Stimulated activated CD4-positive, alpha-beta T cell treated with anti-CD3 and anti-CD28 coated beads, TNF-alpha, amount 100 ng/mL, for 4 hours (primary cell): ENCODE measurements around the gene C1QTNF6.

Experiments
- DNase-seq, 3 experiments: peaks; one replicate each; pipeline ENCODE4 v3.0.0-alpha.2; 2020; ENCODE audit warnings: low read depth in 3 of 3

The C1QTNF6 gene

DNA sequence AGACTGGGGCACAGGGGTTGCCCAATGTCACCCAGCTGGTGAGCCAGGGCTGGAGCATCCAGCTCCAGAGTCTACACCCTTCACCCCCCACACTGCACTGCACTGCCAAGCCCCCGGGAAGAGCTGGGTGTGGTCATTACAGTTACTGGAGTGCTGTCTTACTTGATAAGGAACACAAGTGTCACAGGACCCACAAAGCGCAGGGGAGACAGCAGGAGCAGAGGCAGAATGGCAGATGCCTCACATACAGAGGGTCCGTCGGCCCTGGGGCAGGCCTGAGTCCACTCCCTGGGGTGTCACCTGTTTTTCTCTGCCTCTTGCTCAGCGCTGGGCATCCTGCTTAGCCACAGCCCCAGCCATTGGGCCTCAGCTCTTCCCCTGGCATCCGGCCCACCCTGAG is 46.1 kb downstream of the C1QTNF6 start:
- no peak for DNase-seq

GRCh38 chr22:37141476-37141875 is 46.6 kb downstream of the C1QTNF6 start:
- no peak for DNase-seq

- DNase-seq, result no peak
These were observed 47.2 kb downstream of the C1QTNF6 start for GRCh38 chr22:37140686-37141323.

DNA sequence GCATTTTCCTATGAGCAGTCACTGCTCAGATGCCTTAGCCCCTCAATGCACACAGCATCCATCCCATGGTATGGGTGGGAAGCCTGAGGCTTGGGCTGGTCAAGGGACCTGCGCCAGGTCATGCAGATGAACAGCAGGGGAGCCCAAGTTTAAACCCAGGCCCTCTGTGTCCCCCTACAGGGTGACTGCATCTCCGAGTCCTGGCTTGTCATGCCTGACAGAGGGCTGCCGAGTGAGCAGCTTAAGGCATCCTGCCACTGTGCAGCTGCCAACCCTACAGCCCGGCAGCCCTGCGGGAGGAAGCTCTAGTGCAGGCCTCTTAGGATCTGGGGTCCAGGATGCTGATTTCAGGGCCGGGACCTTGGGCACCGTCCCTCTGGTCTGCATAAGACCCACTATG is 48.3 kb downstream of the C1QTNF6 start:
- no peak for DNase-seq

DNA sequence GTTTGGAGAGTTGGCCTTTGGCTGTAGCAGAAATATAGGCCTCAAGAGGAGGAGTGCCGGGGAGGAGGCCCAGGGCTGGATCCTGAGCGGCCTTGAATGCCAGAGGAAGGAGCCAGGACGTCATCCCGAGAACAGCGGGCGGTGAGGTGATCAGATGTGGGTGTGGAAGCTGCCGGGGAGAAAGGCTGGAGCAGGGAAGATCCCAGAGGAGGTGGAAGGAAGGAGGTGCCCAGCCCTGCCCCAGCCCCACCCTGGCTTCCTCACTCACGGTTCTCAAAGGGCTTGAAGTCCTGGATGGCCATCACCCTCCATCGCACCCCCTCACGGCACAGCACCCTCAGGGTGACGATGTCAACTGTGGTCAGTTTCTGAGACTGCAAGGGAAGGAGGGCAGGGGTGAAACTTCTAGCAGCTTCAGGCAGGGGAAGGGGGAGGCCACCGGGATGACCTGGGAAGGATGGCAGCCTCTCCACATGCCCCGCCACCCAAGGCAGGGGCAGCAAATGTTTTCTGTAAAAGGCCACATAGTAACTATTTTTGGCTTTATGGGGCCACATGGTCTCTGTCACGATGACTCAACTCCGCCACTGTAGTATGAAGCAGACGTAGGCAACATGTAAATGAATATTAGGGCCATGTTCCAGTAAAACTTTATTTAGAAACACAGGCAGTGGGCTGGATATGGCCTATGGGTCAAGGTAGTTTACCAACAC is 49.0 kb downstream of the C1QTNF6 start:
- DNase-seq, result no peak

- no peak for DNase-seq
These were observed 50.0 kb downstream of the C1QTNF6 start for GRCh38 chr22:37137903-37138665.

- no peak for DNase-seq
These were observed 50.9 kb downstream of the C1QTNF6 start for GRCh38 chr22:37137131-37137530.

GRCh38 chr22:37135023-37135422 is 53.0 kb downstream of the C1QTNF6 start:
- DNase-seq, result no peak

- DNase-seq, result no peak
These were observed 54.6 kb downstream of the C1QTNF6 start for GRCh38 chr22:37133304-37134018.

DNA sequence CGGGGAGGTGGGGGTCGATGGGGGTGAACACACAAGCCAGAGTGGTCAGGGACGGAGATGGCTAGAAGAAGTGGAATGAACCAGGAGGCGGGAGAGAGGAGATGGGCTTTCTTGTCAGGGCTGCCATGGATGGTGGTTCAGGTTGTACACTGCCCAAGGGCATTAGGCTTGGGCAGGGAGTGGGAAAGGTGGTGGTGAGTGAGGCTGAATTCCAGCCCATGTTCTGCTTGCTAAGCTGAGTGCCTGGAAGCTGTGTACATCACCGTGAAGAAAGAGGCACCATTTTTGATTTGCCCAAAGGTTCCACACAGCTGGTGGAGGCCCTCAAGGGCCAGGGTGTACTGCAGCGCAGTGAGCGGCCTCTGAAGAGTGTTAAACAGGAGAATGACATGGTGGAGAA is 55.3 kb downstream of the C1QTNF6 start:
- DNase-seq, result no peak
